IMR-90 (cell line): ENCODE data around the gene FHAD1.

Source experiments
- BHLHE40 ChIP-seq: fragments of 150-350 bp; IDR thresholded peaks from 2 replicates; pipeline ENCODE4 v1.6.1; 2016; ENCODE audit warnings: mild to moderate bottlenecking, low read depth, low read length
- CEBPB ChIP-seq: IDR thresholded peaks from 2 replicates; pipeline ENCODE4 v1.6.1; 2012; ENCODE audit warnings: low read depth, low read length, improper control_type of control experiment
- MAFK ChIP-seq: IDR thresholded peaks from 2 replicates; pipeline ENCODE4 v1.6.1; 2012; ENCODE audit warnings: low read depth, low read length, improper control_type of control experiment
- MAZ ChIP-seq: IDR thresholded peaks from 2 replicates; pipeline ENCODE4 v1.6.1; 2012; ENCODE audit warnings: low read depth, mild to moderate bottlenecking, low read length, improper control_type of control experiment, moderate library complexity, borderline replicate concordance
- MXI1 ChIP-seq: IDR thresholded peaks from 2 replicates; pipeline ENCODE4 v1.6.1; 2012; ENCODE audit warnings: low read depth, mild to moderate bottlenecking, low read length, moderate library complexity, borderline replicate concordance
- POLR2A ChIP-seq: IDR thresholded peaks from 2 replicates; pipeline ENCODE4 v1.6.1; 2012; ENCODE audit warnings: mild to moderate bottlenecking, low read depth, low read length
- RAD21 ChIP-seq: IDR thresholded peaks from 2 replicates; pipeline ENCODE4 v1.6.1; 2012; ENCODE audit warnings: low read length, improper control_type of control experiment
- RCOR1 ChIP-seq: IDR thresholded peaks from 2 replicates; pipeline ENCODE4 v1.6.1; 2012; ENCODE audit warnings: mild to moderate bottlenecking, low read length, improper control_type of control experiment; ENCODE audit not compliant: insufficient replicate concordance
- RFX5 ChIP-seq: IDR thresholded peaks from 2 replicates; pipeline ENCODE4 v1.8.0; 2012; ENCODE audit warnings: low read depth, mild to moderate bottlenecking, low read length, moderate library complexity
- TF ChIP-seq, protein P1 (sequence below): conservative IDR thresholded peaks from 2 replicates; pipeline ENCODE4 v1.5.1; 2012; ENCODE audit warnings: mild to moderate bottlenecking, low read depth, low read length, improper control_type of control experiment
- TF ChIP-seq, protein P2 (sequence below): fragments of 150-350 bp; IDR thresholded peaks from 2 replicates; pipeline ENCODE4 v1.6.1; 2017; ENCODE audit warnings: mild to moderate bottlenecking, antibody characterized with exemption, low read length, low read depth

DNA sequence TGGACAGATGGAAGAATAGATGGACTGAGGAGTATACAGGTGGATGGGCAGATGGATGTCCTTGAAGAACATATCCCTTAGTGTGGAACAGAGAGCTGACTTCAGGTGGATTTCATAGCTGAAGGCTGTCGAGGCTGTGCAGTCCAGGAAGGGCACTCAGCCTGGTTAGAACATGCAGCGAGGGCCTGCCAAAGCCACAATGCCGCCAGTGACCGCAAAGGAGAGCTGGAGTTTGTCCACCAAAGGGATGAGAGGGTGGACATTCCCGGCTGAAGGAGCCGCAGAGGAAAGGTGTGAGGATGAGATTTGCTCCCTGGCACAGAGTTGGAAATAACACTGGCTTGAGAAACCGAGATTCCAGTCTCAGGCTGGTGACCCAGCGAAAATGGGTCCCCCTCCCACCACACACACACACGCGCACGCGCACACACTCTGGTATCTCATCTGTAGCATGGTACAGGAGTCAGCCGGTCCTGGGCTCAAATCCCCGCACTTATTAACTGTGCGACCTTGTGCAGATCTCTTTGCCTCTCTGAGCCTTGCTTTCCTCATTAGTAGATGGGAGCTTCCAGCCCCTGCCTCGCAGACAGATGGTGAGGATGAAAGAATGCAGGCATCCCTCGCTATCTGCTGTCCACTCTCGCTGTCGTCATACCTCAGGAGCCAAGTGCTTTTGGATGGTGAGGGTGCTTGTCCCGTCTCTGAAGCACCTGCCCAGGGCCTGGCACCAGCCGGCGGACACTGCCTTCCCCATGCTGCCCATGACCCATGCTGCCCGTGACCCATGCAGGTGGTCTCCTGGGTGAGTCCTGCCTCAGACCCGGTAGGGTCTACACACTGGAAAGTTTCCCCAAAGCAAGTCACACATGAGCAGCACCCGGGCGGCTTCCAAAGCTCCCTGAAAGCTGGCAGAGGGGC lies 135.8 kb downstream of the FHAD1 start:
- TF ChIP-seq POLR2A: no peak
- TF ChIP-seq, protein P1, sequence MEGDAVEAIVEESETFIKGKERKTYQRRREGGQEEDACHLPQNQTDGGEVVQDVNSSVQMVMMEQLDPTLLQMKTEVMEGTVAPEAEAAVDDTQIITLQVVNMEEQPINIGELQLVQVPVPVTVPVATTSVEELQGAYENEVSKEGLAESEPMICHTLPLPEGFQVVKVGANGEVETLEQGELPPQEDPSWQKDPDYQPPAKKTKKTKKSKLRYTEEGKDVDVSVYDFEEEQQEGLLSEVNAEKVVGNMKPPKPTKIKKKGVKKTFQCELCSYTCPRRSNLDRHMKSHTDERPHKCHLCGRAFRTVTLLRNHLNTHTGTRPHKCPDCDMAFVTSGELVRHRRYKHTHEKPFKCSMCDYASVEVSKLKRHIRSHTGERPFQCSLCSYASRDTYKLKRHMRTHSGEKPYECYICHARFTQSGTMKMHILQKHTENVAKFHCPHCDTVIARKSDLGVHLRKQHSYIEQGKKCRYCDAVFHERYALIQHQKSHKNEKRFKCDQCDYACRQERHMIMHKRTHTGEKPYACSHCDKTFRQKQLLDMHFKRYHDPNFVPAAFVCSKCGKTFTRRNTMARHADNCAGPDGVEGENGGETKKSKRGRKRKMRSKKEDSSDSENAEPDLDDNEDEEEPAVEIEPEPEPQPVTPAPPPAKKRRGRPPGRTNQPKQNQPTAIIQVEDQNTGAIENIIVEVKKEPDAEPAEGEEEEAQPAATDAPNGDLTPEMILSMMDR: no peak
- no peak for TF ChIP-seq MAZ
- no peak for TF ChIP-seq RAD21
- TF ChIP-seq RFX5: no peak
- TF ChIP-seq RCOR1: no peak
- no peak for TF ChIP-seq MXI1
- TF ChIP-seq MAFK: no peak
- TF ChIP-seq, protein P2, sequence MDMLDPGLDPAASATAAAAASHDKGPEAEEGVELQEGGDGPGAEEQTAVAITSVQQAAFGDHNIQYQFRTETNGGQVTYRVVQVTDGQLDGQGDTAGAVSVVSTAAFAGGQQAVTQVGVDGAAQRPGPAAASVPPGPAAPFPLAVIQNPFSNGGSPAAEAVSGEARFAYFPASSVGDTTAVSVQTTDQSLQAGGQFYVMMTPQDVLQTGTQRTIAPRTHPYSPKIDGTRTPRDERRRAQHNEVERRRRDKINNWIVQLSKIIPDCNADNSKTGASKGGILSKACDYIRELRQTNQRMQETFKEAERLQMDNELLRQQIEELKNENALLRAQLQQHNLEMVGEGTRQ: no peak
- TF ChIP-seq BHLHE40: no peak
- no peak for TF ChIP-seq CEBPB
